Right hindlimb (tissue), 1 donor: ENCODE data around the gene OR13C4.
"Not testable (repeated sequence)": the region's sequence is repeated elsewhere in the genome, so short reads cannot be mapped to it uniquely, and the experiment has no call there.

Experiments used
- DNase-seq: peaks from one replicate; pipeline ENCODE4 v3.0.0-alpha.2; 2018

OR13C4 gene

DNA sequence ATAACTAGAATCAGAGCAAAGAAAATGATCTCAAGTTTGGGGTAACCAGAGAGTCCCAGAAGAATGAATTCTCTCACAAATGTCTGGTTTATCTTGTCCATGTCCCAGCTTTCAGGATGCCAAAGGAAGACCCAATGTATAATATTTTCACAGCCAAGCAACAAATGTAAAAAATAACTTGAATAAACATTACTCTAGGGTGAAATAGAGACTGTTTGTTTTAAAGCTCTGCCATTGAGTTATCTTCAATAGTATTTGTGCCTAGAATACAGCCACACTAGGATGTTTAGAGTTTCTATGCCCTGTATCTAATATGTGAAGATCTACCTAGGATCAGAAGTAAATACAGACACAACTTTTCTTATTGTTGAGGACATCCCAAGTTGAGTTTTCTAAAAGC is at the start of gene OR13C4:
TSS of gene OR13C4 (minus strand) at position 101 of the 400 bp plus-strand sequence. CDS start at position 101, 0 bp downstream.
- DNase-seq: no peak

DNA sequence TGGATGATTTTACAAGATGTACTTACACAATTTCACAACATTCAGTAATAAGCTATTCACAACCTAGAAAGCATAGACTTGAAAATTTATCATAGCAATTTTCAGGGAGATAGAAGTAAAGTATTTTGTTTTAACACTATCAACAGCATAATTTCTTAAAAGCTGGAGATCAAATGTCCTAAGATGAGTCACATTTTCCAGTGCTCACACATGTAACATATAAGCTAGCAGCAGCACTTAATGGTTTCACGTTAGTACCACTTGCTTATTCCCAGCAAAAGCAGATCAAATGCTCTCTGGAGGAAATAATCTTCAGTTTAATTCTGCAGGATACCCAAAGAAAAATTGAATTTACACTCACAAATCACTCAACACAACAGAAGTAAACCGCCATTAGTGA is 48.4 kb upstream of the OR13C4 start:
- DNase-seq: no peak

- DNase-seq: no peak
Observed at GRCh38 chr9:104572612-104573011, 45.6 kb upstream of the OR13C4 start.

GRCh38 chr9:104568868-104569267 is 41.9 kb upstream of the OR13C4 start, which contains the start of gene OR13C8:
OR13C8 (plus strand) TSS chr9:104569168; CDS start chr9:104569168, 0 bp downstream.
- no peak for DNase-seq

DNA sequence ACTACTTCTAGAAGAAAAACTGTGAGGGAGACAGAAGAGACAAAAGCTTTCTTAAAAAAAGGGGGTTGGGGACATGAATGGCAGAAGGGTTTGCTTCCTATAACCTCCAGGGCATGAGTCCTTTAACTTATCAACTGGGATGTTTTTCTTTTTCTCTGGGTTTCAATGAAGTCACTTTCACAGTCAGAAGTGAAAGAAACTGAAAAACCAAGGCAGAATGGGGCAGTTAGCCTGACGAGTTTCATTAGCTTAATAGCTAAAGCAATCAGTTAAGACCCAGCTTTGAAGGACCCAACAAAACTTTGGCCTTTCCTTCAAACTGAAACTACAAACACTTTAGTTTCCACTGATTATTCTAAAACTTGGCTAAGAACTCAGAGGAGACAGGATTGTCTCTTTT is 37.3 kb upstream of the OR13C4 start:
- DNase-seq: no peak

DNA sequence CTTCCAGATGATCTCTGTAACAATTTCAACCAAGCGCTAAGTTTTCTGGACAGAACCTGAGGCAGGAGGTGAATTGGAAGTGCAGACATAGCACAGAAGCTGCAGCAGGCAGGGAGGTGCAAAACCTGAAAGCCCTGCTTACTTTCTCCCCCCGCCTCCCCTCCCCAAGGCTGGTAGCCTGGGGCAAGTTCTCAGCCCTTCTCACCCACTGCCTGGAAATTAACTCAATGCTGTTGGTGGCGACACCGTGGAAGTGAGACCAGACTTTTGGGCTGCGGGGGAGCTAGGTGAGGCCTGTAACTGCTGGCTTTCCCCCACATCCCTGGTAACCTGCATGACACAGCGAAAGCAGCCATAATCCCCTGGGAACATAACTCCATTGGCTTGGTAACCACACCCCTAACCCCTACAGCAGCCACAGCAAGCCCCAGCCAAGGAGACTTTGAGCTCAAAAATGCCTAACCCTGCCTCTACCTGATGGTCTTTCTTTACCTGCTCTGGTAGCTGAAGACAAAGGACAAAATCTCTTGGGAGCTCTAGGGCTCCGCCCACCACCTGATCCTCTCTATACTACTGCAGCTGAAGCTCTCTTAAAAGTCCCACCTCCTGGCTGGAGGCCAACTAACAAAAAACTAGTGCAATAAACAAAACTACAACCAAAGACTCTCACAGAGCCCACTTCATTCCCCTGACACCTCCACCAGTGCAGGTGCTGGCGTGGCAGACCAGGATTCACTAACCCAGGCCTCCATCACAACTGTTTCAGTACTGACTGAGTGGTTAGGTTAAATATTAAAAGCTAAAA is 30.0 kb upstream of the OR13C4 start:
- DNase-seq: no peak

DNA sequence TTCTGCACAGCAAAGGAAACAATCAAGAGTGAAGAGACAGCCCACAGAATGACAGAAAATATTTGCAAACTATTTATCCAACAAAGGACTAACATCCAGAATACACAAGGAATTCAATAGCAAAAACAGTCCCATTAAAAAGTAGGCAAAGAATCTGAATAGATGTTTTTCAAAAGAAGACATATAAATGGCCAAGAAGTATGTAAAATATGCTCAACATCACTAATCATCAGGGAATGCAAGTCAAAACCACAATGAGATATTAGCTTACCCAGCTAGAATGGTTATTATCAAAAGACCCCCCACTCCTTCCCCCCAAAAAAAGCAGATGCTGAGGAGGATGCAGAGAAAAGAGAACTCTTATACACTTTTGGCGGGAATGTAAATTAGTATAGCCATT is 28.5 kb upstream of the OR13C4 start:
- no peak for DNase-seq

GRCh38 chr9:104553261-104553660 is 26.3 kb upstream of the OR13C4 start:
- no peak for DNase-seq

DNA sequence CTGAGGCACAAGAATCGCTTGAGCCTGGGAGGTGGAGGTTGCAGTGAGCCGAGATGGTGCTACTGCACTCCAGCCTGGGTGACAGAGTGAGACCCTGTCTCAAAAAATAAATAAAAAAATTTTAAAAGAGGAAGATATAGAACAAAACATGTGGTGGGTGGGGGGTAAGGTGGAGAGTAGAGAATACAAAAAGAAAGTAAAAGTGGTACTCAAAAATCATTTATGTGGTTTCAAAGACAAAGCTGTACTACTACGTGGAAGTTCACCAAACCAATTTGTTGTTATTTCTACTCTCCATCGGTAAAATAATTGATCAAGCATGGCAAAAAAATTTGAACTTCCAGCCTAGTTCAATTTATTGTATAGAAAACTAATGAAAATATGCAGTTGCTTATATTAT is 17.6 kb upstream of the OR13C4 start:
- DNase-seq: no peak

DNA sequence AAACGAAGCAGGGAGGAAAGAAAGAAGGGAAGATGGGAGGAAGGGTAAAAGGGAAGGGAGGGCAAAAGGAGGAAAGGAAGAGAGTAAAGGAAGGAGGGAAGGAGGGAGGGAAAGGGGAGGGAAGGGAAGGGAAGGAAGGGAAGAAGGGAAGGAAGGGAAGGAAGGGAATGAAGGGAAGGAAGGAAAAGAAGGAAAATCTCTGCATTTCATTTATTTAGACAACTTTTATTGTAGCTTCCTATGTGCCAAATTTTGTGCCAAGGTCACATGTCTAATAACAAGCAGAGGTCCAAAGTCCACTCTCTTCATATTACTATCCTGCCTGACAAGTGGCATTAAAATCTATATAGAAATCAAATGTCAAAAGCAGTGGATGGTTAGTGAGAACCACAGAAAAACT is 12.3 kb upstream of the OR13C4 start:
- no peak for DNase-seq

GRCh38 chr9:104536756-104537155 is 9.7 kb upstream of the OR13C4 start, which contains the start of gene OR13C3:
OR13C3 (minus strand) TSS chr9:104536856; CDS start chr9:104536723, 133 bp downstream.
- DNase-seq: no peak

GRCh38 chr9:104520241-104520640 is 6.8 kb downstream of the OR13C4 start:
- DNase-seq: not testable (repeated sequence)

DNA sequence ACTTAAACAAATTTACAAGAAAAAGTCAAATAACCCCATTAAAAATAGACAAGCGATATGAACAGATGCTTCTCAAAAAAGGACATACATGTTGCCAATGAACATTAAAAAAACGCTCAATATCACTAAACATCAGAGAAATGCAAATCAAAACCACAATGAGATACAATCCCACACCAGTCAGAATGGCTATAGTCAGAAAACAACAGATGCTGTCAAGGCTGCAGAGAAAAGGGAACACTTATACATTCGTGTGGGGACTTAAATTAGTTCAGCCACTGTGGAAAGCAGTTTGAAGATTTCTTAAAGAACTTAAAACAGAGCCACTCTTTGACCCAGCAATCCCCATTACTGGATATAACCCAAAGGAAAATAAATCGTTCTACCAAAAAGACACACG is 12.1 kb downstream of the OR13C4 start:
- DNase-seq: no peak

GRCh38 chr9:104506565-104506964 is 20.4 kb downstream of the OR13C4 start:
- no peak for DNase-seq

DNA sequence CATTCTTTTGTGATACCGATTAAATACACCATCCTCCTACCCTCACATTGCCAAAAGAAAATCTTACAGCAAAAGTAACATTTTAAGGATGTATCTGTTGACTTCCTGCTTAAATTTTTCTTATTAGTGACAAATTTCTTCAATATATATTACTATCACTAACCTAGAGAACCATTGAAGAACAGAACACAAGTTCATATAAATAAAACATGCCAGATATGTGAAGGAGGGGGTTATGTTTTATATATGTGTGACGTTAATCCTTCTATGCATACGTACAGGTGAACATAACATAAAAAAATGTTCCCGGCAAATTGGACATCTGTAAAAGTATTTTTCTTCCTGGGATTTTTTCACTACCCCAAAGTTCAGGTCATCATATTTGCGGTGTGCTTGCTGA is 23.0 kb downstream of the OR13C4 start, which contains the start of gene OR13F1:
TSS of gene OR13F1 (plus strand) at position 301 of the 400 bp plus-strand sequence. CDS start at position 301, 0 bp downstream.
- DNase-seq: no peak

- no peak for DNase-seq
Observed at GRCh38 chr9:104503440-104503839, 23.6 kb downstream of the OR13C4 start.

- DNase-seq: no peak
Observed at GRCh38 chr9:104494808-104495207, 32.2 kb downstream of the OR13C4 start.

- no peak for DNase-seq
Observed at GRCh38 chr9:104485014-104485413, 42.0 kb downstream of the OR13C4 start.

GRCh38 chr9:104482921-104483570 is 44.0 kb downstream of the OR13C4 start:
- DNase-seq: no peak
